Skeletal muscle satellite cell (primary cell): ENCODE results near the gene XRCC1.
"Not testable (repeated sequence)": the region's sequence is repeated elsewhere in the genome, so short reads cannot be mapped to it uniquely, and the experiment has no call there.

Experiments used
- H3K27me3 ChIP-seq: 2 replicates; pipeline ENCODE4 v1.7.0; 2013; ENCODE audit warnings: low read length; ENCODE audit not compliant: control insufficient read depth, insufficient read depth
- H3K36me3 ChIP-seq: 2 replicates; pipeline ENCODE4 v1.7.0; 2013; ENCODE audit warnings: mild to moderate bottlenecking, control low read depth, low read length; ENCODE audit not compliant: insufficient read depth
- H3K4me1 ChIP-seq: 2 replicates; pipeline ENCODE4 v1.7.0; 2013; ENCODE audit warnings: low read length; ENCODE audit not compliant: control insufficient read depth, insufficient read depth
- H3K4me2 ChIP-seq: 2 replicates; pipeline ENCODE4 v1.7.0; 2013; ENCODE audit warnings: mild to moderate bottlenecking, low read length
- H3K4me3 ChIP-seq: 2 replicates; pipeline ENCODE4 v1.7.0; 2013; ENCODE audit warnings: low read length
- H3K9ac ChIP-seq: 2 replicates; pipeline ENCODE4 v1.7.0; 2013; ENCODE audit warnings: mild to moderate bottlenecking, low read depth, low read length, moderate library complexity
- H3K9me3 ChIP-seq: replicated peaks from 2 replicates; pipeline ENCODE4 v1.7.0; 2013; ENCODE audit warnings: mild to moderate bottlenecking, control low read depth, low read length

The XRCC1 gene

GRCh38 chr19:43552616-43553015 lies 22.7 kb downstream of the XRCC1 start:
- Histone ChIP-seq H3K9ac (no peak overlapping the region), H3K4me3 (no peak overlapping the region), H3K9me3 (no peaks in the 10 kb centered on the region), H3K36me3 (peaks cover 21% of the 10 kb centered on the region), H3K27me3 (no peaks in the 10 kb centered on the region), H3K4me2 (no peak overlapping the region), H3K4me1 (no peaks in the 10 kb centered on the region)

GRCh38 chr19:43552198-43552450 lies 23.2 kb downstream of the XRCC1 start:
- no peak overlapping the region for H3K4me2 ChIP-seq
- H3K9me3 ChIP-seq: no peaks in the 10 kb centered on the region
- no peak overlapping the region for H3K4me3 ChIP-seq
- H3K9ac ChIP-seq: no peak overlapping the region
- H3K27me3 ChIP-seq: no peaks in the 10 kb centered on the region
- peaks cover 21% of the 10 kb centered on the region for H3K36me3 ChIP-seq
- no peaks in the 10 kb centered on the region for H3K4me1 ChIP-seq

DNA sequence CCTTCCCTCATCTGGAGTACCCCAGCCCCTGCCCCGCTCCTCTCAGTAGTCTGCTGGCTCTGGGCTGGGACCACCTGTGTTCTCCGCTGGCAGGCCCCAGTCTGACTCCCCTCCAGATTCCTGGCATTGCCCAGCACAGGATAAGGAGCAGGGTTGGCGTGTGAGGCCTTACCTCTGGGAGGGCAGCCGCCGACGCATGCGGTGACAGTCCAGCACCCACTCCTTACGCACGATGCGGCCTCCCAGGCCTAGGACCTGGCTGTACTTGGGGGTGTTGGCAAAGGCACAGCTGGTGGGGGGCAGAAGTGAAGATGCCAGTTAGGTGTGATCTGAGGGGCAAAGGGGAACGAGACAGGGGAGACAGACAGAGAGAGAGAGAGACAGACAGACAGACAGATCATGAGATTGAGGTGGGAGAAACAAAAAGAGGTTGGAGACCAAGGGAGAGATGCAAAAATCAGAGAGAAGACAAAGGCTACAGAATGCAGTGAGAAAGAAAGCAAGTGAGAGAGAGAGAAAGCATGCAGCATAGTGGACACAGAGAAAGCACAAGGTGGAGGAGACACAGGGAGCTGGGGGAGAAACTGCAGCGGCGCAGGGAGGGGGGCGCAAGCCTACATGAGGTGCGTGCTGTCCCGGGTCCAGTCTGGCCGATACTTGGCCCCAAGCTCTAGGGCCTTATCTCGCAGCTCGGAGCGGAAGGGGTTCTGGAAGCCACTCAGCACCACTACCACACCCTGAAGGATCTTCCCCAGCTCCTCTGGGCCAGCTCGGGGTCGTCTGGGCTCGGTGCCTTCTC lies 23.7 kb downstream of the XRCC1 start:
- no peaks in the 10 kb centered on the region for H3K9me3 ChIP-seq
- no peak overlapping the region for H3K4me2 ChIP-seq
- peaks cover 21% of the 10 kb centered on the region for H3K36me3 ChIP-seq
- H3K9ac ChIP-seq: no peak overlapping the region
- H3K4me1 ChIP-seq: no peaks in the 10 kb centered on the region
- H3K27me3 ChIP-seq: no peaks in the 10 kb centered on the region
- no peak overlapping the region for H3K4me3 ChIP-seq

DNA sequence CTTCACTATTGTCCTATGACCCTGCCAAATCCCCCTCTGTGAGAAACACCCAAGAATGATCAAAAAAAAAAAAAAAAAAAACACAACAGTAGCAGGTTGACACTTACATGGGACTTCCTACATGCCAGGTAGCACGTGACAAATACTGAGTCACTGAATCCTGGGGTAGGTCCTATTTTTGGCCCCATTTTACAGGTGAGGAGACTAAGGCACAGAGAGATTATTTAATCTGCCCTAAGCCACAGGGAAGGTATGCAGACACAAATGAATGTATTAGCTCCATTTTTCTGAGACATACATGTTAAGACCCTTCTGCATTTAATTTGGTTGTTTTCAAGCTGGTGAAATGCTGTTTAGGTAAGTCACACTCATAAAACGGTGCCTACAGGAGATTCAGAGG lies 26.6 kb downstream of the XRCC1 start:
- no peak overlapping the region for H3K9ac ChIP-seq
- H3K36me3 ChIP-seq: peaks cover 17% of the 10 kb centered on the region
- H3K9me3 ChIP-seq: no peaks in the 10 kb centered on the region

GRCh38 chr19:43547926-43548325 lies 27.4 kb downstream of the XRCC1 start:
- not testable (repeated sequence) for H3K27me3 ChIP-seq, H3K4me3 ChIP-seq, H3K9me3 ChIP-seq, H3K4me1 ChIP-seq, H3K9ac ChIP-seq, H3K4me2 ChIP-seq
- peaks cover 24% of the 10 kb centered on the region for H3K36me3 ChIP-seq

More for the DNA sequence above, 26.6 kb downstream of the XRCC1 start:
- Histone ChIP-seq H3K4me2 (no peak overlapping the region), H3K4me3 (no peak overlapping the region), H3K4me1 (no peaks in the 10 kb centered on the region), H3K27me3 (no peaks in the 10 kb centered on the region)

DNA sequence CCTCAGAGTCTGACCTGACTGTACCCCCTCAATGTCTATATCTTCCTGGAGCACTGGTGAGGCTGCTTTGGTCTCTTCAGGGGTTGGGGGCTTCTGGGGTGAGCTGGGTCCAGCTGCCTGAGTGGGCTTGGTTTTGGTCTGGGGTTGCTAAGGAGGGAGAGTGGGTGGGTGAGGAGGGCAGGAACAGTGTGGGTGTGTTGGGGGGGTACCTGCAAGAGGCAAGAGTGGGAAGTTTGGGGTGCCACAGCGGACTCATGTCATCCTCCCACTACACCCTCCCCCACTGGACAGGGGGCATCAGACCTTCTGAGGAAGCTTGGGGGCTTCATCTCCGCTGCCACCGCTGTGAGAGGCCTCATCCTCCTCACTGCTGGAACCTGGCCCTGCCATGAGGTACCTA lies 28.7 kb downstream of the XRCC1 start:
- Histone ChIP-seq H3K4me2 (no peak overlapping the region), H3K4me3 (no peak overlapping the region), H3K4me1 (no peaks in the 10 kb centered on the region), H3K36me3 (peaks cover 27% of the 10 kb centered on the region), H3K9me3 (no peaks in the 10 kb centered on the region), H3K9ac (no peak overlapping the region), H3K27me3 (no peaks in the 10 kb centered on the region)

DNA sequence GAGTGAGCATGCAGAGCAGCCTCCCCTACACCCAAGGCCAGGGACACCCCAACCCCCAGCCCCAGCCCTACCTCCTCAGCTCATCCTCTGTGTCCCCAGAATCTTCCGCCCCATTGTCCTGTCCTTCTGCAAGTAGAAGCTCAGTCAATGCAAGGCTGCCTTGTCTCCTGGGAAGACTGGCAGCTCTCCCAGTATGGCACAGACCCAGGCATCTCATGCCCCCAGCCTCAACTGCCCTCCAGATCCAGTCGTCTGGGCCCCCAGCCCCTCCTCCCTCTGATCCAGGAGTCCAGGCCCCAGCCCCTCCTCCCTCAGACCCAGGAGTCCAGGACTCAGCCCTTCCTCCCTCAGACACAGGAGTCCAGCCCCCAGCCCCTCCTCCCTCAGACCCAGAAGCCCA lies 29.3 kb downstream of the XRCC1 start:
- H3K4me3 ChIP-seq: no peak overlapping the region
- H3K9me3 ChIP-seq: no peaks in the 10 kb centered on the region
- no peaks in the 10 kb centered on the region for H3K4me1 ChIP-seq
- no peak overlapping the region for H3K9ac ChIP-seq
- no peak overlapping the region for H3K4me2 ChIP-seq
- peaks cover 25% of the 10 kb centered on the region for H3K36me3 ChIP-seq
- H3K27me3 ChIP-seq: no peaks in the 10 kb centered on the region

DNA sequence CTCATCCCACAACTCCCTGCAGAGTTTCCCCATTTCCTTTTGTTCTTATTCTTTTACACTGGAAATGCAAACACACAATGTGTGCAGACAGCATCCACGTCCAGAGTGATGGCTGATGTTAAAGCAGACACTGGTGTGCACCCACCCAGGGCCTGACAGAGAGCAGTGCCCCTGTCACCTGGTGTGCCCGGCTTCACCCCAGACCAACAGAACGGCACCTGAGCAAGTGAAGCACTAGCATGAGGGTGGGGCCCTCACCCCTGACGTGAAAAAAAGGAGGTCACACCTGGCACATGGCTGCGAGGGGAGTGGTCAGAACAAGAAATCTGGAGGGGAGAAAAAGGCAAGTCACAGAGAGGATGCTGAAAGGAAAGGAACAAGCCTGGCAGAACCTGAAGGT lies 30.1 kb downstream of the XRCC1 start:
- H3K4me1 ChIP-seq: no peaks in the 10 kb centered on the region
- H3K9ac ChIP-seq: no peak overlapping the region
- H3K27me3 ChIP-seq: no peaks in the 10 kb centered on the region
- no peak overlapping the region for H3K4me2 ChIP-seq
- peaks cover 25% of the 10 kb centered on the region for H3K36me3 ChIP-seq
- no peaks in the 10 kb centered on the region for H3K9me3 ChIP-seq
- no peak overlapping the region for H3K4me3 ChIP-seq

DNA sequence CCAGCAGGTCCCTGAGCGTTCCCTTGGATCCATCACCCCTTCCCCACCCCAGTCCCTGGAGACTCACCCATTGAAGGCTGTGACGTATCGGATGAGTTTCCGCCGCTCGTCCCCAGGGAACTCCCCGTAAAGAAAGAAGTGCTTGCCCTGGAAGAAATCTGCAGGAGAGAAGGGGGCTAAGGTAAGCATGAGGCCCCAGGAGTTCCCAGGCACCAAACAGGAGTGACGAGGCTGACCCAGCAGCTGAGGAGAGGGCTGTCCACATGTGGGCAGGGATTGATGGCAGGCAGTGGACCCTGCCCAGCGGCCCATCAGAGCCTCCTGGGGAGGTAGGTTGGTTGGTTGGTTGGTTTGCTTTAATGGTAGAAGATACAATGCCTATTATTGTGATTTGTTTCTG lies 31.2 kb downstream of the XRCC1 start:
- H3K4me3 ChIP-seq: no peak overlapping the region
- peaks cover 30% of the 10 kb centered on the region for H3K36me3 ChIP-seq
- no peaks in the 10 kb centered on the region for H3K9me3 ChIP-seq
- H3K4me2 ChIP-seq: no peak overlapping the region
- H3K9ac ChIP-seq: no peak overlapping the region
- H3K27me3 ChIP-seq: no peaks in the 10 kb centered on the region
- H3K4me1 ChIP-seq: no peaks in the 10 kb centered on the region

DNA sequence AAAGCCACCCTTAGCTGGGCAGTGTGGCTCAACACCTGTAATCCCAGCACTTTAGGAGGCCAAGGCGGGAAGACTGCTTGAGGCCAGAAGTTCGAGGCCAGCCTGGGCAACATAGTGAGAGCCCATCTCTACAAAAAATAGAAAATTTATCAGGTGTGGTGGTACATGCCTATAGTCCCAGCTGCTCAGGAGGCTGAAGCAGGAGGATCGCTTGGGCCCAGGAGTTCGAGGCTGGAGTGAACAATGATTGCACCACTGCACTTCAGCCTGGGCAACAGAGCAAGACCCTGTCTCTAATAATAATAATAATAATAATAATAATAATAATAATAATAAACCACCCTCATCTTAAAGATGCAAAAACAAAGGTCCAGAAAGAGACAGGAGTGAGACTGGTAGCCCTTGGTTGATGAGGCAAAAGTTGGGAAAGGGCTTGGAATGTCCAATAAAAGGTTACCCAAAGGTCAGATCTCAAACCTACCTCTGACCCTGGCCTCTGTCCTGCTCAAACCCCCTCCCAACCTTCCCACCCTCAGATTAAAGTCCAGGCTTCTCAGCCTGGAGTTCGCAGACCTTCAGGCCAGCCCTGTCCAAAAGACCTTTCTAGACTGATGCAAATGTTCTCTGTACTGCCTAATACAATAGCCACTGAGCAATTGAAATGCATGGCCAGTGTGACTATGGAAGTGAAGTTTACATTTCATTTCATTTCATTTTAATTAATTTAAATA lies 33.2 kb downstream of the XRCC1 start:
- H3K9me3 ChIP-seq: no peaks in the 10 kb centered on the region
- peaks cover 43% of the 10 kb centered on the region for H3K36me3 ChIP-seq
- no peak overlapping the region for H3K4me2 ChIP-seq
- H3K27me3 ChIP-seq: no peaks in the 10 kb centered on the region
- H3K4me3 ChIP-seq: no peak overlapping the region
- no peaks in the 10 kb centered on the region for H3K4me1 ChIP-seq
- H3K9ac ChIP-seq: no peak overlapping the region

DNA sequence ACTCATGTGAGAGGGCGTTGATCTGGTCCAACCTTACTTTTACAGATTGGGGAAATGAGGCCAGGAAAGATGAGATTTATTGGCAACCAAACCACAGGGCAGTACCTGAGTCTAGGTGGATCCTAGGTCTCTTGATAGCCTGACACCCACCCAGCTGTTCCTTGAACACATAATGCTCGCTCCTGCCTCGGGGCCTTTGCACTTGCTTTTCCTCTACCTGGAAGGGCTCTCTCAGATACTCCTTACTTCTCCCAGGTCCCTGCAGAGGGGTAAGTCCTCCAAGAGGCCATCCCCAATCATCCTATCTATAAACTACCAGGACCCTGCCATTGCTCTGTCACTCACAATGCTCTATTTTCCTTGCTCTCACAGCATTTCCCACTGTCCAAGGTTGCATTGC lies 34.9 kb downstream of the XRCC1 start:
- no peaks in the 10 kb centered on the region for H3K27me3 ChIP-seq
- H3K9ac ChIP-seq: no peak overlapping the region
- no peaks in the 10 kb centered on the region for H3K9me3 ChIP-seq
- H3K4me1 ChIP-seq: no peaks in the 10 kb centered on the region
- peaks cover 43% of the 10 kb centered on the region for H3K36me3 ChIP-seq
- H3K4me3 ChIP-seq: no peak overlapping the region
- H3K4me2 ChIP-seq: no peak overlapping the region

GRCh38 chr19:43538922-43539321 lies 36.4 kb downstream of the XRCC1 start:
- Histone ChIP-seq H3K4me1 (peaks cover 5% of the 10 kb centered on the region), H3K9me3 (no peaks in the 10 kb centered on the region), H3K9ac (no peak overlapping the region), H3K36me3 (peaks cover 43% of the 10 kb centered on the region), H3K4me2 (no peak overlapping the region), H3K27me3 (no peaks in the 10 kb centered on the region), H3K4me3 (no peak overlapping the region)
